SJCRH30 (cell line): ENCODE measurements around the gene NHSL1. TPM values are rescaled to one million over a fixed set of nuclear protein-coding genes. Genes with fewer than 3 reads are reported as not detected.
A peak's percentile ranks its signal among the peaks of the same experiment; 100 is the strongest.

Experiments used
- DNase-seq, 2 experiments: peaks; one replicate each; pipeline ENCODE4 v3.0.0-alpha.2; 2015 to 2020
- H3K27ac ChIP-seq: fragments of 250-450 bp; sonication (Bioruptor Pico); 2 replicates; pipeline ENCODE4 v1.5.1; 2020; ENCODE audit warnings: mild to moderate bottlenecking, moderate library complexity
- H3K27me3 ChIP-seq: fragments of 250-450 bp; sonication (Bioruptor Pico); 2 replicates; pipeline ENCODE4 v1.5.1; 2020; ENCODE audit warnings: mild to moderate bottlenecking, moderate library complexity
- H3K36me3 ChIP-seq: fragments of 250-450 bp; sonication (Bioruptor Pico); 2 replicates; pipeline ENCODE4 v1.5.1; 2020; ENCODE audit warnings: mild to moderate bottlenecking, moderate library complexity
- H3K4me1 ChIP-seq: fragments of 250-450 bp; sonication (Bioruptor Pico); 2 replicates; pipeline ENCODE4 v1.5.1; 2020; ENCODE audit warnings: mild to moderate bottlenecking, moderate library complexity
- H3K4me3 ChIP-seq: fragments of 250-450 bp; sonication (Bioruptor Pico); 2 replicates; pipeline ENCODE4 v1.5.1; 2020; ENCODE audit warnings: mild to moderate bottlenecking, moderate library complexity
- H3K9me3 ChIP-seq: fragments of 250-450 bp; sonication (Bioruptor Pico); replicated peaks from 2 replicates; pipeline ENCODE4 v1.5.1; 2020; ENCODE audit warnings: mild to moderate bottlenecking, moderate library complexity
- total RNA-seq: library from RNA; depleted of rRNA; stranded (reverse); fragments of >200 nt; shearing (Covaris generic); gene quantifications from 2 replicates; pipeline ENCODE4 v1.2.3, GENCODE V29; 2014

Gene NHSL1
- total RNA-seq, 1 experiment from 2014 or later = 4.1 TPM

- Histone ChIP-seq H3K36me3 (no peaks in the 10 kb centered on the region), H3K27ac (no peak overlapping the region), H3K4me3 (no peak overlapping the region), H3K27me3 (no peaks in the 10 kb centered on the region), H3K9me3 (no peaks in the 10 kb centered on the region), H3K4me1 (no peaks in the 10 kb centered on the region)
- no peak for DNase-seq
Measured at GRCh38 chr6:138514860-138515540, 15.7 kb upstream of the NHSL1 start.

GRCh38 chr6:138512609-138513008 is 13.3 kb upstream of the NHSL1 start:
- Histone ChIP-seq H3K27ac (no peak overlapping the region), H3K27me3 (no peaks in the 10 kb centered on the region), H3K4me3 (no peak overlapping the region), H3K9me3 (no peaks in the 10 kb centered on the region), H3K4me1 (no peaks in the 10 kb centered on the region), H3K36me3 (no peaks in the 10 kb centered on the region)
- DNase-seq = no peak

- Histone ChIP-seq H3K9me3 (no peaks in the 10 kb centered on the region), H3K4me3 (no peak overlapping the region), H3K27me3 (no peaks in the 10 kb centered on the region), H3K27ac (no peak overlapping the region), H3K36me3 (no peaks in the 10 kb centered on the region), H3K4me1 (no peaks in the 10 kb centered on the region)
- no peak for DNase-seq
Measured at GRCh38 chr6:138510093-138510492, 10.8 kb upstream of the NHSL1 start.

- Histone ChIP-seq H3K27me3 (no peaks in the 10 kb centered on the region), H3K27ac (no peak overlapping the region), H3K4me3 (no peak overlapping the region), H3K4me1 (no peaks in the 10 kb centered on the region), H3K9me3 (no peaks in the 10 kb centered on the region), H3K36me3 (no peaks in the 10 kb centered on the region)
- DNase-seq = peak; percentile 42 to 71
Measured at GRCh38 chr6:138509371-138509770, 10.1 kb upstream of the NHSL1 start.

GRCh38 chr6:138508676-138508988 is 9.3 kb upstream of the NHSL1 start:
- no peak for DNase-seq
- no peaks in the 10 kb centered on the region for H3K27me3 ChIP-seq
- no peak overlapping the region for H3K27ac ChIP-seq
- H3K4me3 ChIP-seq = no peak overlapping the region
- no peaks in the 10 kb centered on the region for H3K9me3 ChIP-seq
- no peaks in the 10 kb centered on the region for H3K4me1 ChIP-seq
- no peaks in the 10 kb centered on the region for H3K36me3 ChIP-seq

GRCh38 chr6:138507977-138508675 is 8.8 kb upstream of the NHSL1 start:
- H3K4me3 ChIP-seq = no peak overlapping the region
- H3K4me1 ChIP-seq = no peaks in the 10 kb centered on the region
- no peaks in the 10 kb centered on the region for H3K36me3 ChIP-seq
- no peaks in the 10 kb centered on the region for H3K27me3 ChIP-seq
- no peak for DNase-seq
- H3K9me3 ChIP-seq = no peaks in the 10 kb centered on the region
- H3K27ac ChIP-seq = no peak overlapping the region

GRCh38 chr6:138504764-138505689 is 5.7 kb upstream of the NHSL1 start:
- Histone ChIP-seq H3K9me3 (no peaks in the 10 kb centered on the region), H3K36me3 (no peaks in the 10 kb centered on the region), H3K4me3 (no peak overlapping the region), H3K4me1 (no peaks in the 10 kb centered on the region), H3K27me3 (no peaks in the 10 kb centered on the region), H3K27ac (no peak overlapping the region)
- no peak for DNase-seq

- Histone ChIP-seq H3K36me3 (no peaks in the 10 kb centered on the region), H3K27ac (no peak overlapping the region), H3K4me3 (no peak overlapping the region), H3K27me3 (no peaks in the 10 kb centered on the region), H3K4me1 (no peaks in the 10 kb centered on the region), H3K9me3 (no peaks in the 10 kb centered on the region)
- DNase-seq = no peak
Measured at GRCh38 chr6:138503881-138504680, 4.8 kb upstream of the NHSL1 start.

- Histone ChIP-seq H3K27me3 (no peaks in the 10 kb centered on the region), H3K36me3 (no peaks in the 10 kb centered on the region), H3K27ac (no peak overlapping the region)
Measured at GRCh38 chr6:138502546-138502945, 3.3 kb upstream of the NHSL1 start.

GRCh38 chr6:138500867-138501446 is 1.7 kb upstream of the NHSL1 start:
- no peaks in the 10 kb centered on the region for H3K9me3 ChIP-seq
- no peak overlapping the region for H3K27ac ChIP-seq
- no peaks in the 10 kb centered on the region for H3K4me1 ChIP-seq
- no peaks in the 10 kb centered on the region for H3K36me3 ChIP-seq
- H3K4me3 ChIP-seq = no peak overlapping the region
- no peak for DNase-seq
- H3K27me3 ChIP-seq = no peaks in the 10 kb centered on the region

More at GRCh38 chr6:138502546-138502945, 3.3 kb upstream of the NHSL1 start:
- Histone ChIP-seq H3K9me3 (no peaks in the 10 kb centered on the region), H3K4me3 (no peak overlapping the region), H3K4me1 (no peaks in the 10 kb centered on the region)
- DNase-seq = no peak

GRCh38 chr6:138500045-138500665 is 861 bp upstream of the NHSL1 start:
- DNase-seq = no peak
- no peaks in the 10 kb centered on the region for H3K36me3 ChIP-seq
- H3K27me3 ChIP-seq = no peaks in the 10 kb centered on the region
- no peak overlapping the region for H3K27ac ChIP-seq
- no peaks in the 10 kb centered on the region for H3K9me3 ChIP-seq
- H3K4me1 ChIP-seq = no peaks in the 10 kb centered on the region
- no peak overlapping the region for H3K4me3 ChIP-seq

- H3K9me3 ChIP-seq = no peaks in the 10 kb centered on the region
- no peaks in the 10 kb centered on the region for H3K27me3 ChIP-seq
- DNase-seq = no peak
- no peaks in the 10 kb centered on the region for H3K36me3 ChIP-seq
- no peak overlapping the region for H3K4me3 ChIP-seq
- H3K27ac ChIP-seq = no peak overlapping the region
- no peaks in the 10 kb centered on the region for H3K4me1 ChIP-seq
Measured at GRCh38 chr6:138498629-138499302, 528 bp downstream of the NHSL1 start.

- Histone ChIP-seq H3K4me3 (no peak overlapping the region), H3K9me3 (no peaks in the 10 kb centered on the region), H3K4me1 (no peaks in the 10 kb centered on the region), H3K36me3 (no peaks in the 10 kb centered on the region), H3K27me3 (no peaks in the 10 kb centered on the region), H3K27ac (no peak overlapping the region)
- DNase-seq = no peak
Measured at GRCh38 chr6:138497286-138497685, 2.0 kb downstream of the NHSL1 start.
